ENCODE measurements around the gene GNPTG.

The GNPTG gene

DNA sequence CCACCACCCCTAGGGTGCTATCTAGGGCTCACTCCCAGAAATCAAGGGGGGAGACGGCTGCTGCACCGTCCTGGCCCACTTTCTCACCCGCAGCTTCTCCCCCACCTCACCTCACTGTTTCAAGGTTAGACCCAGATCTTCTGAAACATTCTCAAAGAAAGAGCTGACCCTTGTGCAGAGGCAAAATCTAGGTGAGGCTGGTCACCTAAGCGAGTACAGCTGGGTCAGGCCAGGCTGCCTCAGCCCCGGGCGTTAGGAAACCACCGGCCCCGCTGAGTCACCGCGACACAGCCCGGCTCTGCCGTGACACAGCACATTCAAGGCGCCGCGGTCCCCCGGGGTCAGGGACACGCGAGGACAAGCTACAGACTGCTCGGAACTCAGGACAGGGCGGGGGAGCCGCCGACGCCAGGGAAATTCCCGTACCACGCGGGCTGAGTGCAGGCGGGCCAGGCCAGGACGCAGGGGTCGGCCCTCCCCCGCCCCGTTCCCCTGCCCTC lies 27.1 kb downstream of the GNPTG start:
- DNase-seq (ENCODE audit: extremely low read depth, low read depth), result no peak
- TF ChIP-seq, protein P1, sequence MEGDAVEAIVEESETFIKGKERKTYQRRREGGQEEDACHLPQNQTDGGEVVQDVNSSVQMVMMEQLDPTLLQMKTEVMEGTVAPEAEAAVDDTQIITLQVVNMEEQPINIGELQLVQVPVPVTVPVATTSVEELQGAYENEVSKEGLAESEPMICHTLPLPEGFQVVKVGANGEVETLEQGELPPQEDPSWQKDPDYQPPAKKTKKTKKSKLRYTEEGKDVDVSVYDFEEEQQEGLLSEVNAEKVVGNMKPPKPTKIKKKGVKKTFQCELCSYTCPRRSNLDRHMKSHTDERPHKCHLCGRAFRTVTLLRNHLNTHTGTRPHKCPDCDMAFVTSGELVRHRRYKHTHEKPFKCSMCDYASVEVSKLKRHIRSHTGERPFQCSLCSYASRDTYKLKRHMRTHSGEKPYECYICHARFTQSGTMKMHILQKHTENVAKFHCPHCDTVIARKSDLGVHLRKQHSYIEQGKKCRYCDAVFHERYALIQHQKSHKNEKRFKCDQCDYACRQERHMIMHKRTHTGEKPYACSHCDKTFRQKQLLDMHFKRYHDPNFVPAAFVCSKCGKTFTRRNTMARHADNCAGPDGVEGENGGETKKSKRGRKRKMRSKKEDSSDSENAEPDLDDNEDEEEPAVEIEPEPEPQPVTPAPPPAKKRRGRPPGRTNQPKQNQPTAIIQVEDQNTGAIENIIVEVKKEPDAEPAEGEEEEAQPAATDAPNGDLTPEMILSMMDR (IDR thresholded peaks at IDR 0.05; ENCODE audit: low read depth, low read length, missing control alignments), result no peak
- peak overlapping the region; percentile 62 for H3K4me3 ChIP-seq (replicated peaks; ENCODE audit: low read depth, low read length)

- TF ChIP-seq, protein P1 (IDR thresholded peaks at IDR 0.05; ENCODE audit: low read depth, low read length, missing control alignments), result no peak
- no peak for DNase-seq (ENCODE audit: extremely low read depth, low read depth)
- peak overlapping the region; percentile 62 for H3K4me3 ChIP-seq (replicated peaks; ENCODE audit: low read depth, low read length)
Measured at GRCh38 chr16:1379304-1380076, 27.8 kb downstream of the GNPTG start.

DNA sequence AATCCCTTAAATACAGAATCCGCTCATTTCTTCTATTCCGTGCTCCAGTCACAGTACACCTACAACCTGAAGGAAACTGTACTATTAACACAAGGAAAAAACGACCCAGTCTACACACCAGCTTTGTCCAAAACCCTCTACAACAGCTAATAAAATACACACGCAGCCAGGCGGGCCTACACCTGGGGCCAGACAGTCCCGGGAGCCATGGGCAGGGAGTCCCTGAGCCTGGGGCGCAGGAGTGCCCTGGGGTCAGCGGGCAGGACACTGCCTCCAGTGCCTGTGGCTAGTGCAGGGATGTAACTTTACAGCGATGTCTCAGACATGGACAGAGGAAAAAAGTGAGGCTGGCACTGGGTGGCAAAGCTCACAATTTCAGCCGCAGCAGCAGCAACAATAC lies 28.5 kb downstream of the GNPTG start:
- TF ChIP-seq, protein P1 (IDR thresholded peaks at IDR 0.05; ENCODE audit: low read depth, low read length, missing control alignments), result no peak
- H3K4me3 ChIP-seq (replicated peaks; ENCODE audit: low read depth, low read length), result no peak overlapping the region
- DNase-seq (ENCODE audit: extremely low read depth, low read depth), result no peak

DNA sequence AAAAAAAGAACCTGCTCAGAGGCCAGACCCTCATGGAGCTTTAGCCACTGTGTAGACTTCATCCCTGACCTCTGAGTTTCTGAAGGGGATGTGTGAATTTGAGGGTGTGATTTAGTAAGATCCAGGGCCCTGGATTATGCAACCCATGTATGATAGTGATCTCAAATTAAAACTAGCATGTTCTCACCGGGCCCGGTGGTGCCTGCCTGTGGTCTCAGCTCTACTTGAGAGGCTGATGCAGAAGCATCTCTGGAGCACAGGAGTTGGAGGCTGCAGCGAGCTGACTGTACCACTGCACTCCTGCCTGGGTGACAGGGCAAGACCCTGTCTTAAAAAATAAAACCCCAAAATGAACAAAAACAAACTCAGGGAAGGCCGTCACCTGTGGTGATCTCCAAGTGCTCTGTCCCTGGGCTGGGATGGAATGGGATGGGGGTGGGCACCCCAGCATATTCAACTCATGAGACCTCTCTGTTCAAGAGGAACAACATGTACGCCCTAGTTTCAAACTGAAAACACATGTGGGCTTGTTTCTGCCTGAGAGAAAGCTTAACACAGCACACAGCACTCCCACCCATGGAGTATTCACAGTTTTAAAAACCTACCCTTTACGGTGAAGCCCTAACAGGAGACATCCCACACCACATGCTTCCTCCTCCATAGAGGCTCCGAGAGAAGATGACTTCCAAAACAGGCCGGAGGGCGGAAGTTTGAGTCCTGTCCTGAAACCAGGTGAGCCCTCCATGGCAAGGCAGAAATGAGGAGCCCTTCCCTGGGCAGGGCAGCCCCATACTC lies 30.1 kb downstream of the GNPTG start:
- no peak overlapping the region for H3K4me3 ChIP-seq (replicated peaks; ENCODE audit: low read depth, low read length)
- no peak for DNase-seq (ENCODE audit: extremely low read depth, low read depth)
- TF ChIP-seq, protein P1 (IDR thresholded peaks at IDR 0.05; ENCODE audit: low read depth, low read length, missing control alignments), result no peak

DNA sequence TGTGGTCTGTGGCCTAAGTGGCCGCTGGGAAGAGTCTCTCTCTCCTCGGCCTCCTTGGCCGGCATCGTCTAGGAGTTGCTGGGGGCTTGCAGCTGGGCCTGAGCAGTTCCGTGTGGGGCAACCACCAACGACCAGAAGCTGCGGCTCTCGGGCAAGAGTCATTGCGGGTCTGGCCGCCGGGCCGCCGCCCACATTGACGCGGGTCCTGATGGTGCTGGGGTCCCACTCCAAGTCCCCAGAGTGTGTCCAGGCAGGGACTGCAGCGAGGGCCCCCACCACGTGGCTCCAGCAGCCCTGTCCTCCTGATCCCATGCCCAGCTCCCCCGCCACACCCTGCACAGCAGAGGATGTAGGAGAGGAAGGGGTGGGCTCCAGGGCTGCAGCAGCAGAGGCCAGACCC lies 31.8 kb downstream of the GNPTG start:
- TF ChIP-seq, protein P1 (IDR thresholded peaks at IDR 0.05; ENCODE audit: low read depth, low read length, missing control alignments), result no peak
- DNase-seq (ENCODE audit: extremely low read depth, low read depth), result no peak
- H3K4me3 ChIP-seq (replicated peaks; ENCODE audit: low read depth, low read length), result no peak overlapping the region

- DNase-seq (ENCODE audit: extremely low read depth, low read depth), result no peak
- H3K4me3 ChIP-seq (replicated peaks; ENCODE audit: low read depth, low read length), result no peak overlapping the region
- TF ChIP-seq, protein P1 (IDR thresholded peaks at IDR 0.05; ENCODE audit: low read depth, low read length, missing control alignments), result no peak
Measured at GRCh38 chr16:1385232-1385631, 33.5 kb downstream of the GNPTG start.
